Measurements from ENCODE around the gene UGGT2. TPM values are rescaled to one million over a fixed set of nuclear protein-coding genes. Genes with fewer than 3 reads are reported as not detected.

Gene UGGT2
- total RNA-seq, 4 donors from 2014 or later, result 8.7 to 21.5 (median 13.6) TPM

DNA sequence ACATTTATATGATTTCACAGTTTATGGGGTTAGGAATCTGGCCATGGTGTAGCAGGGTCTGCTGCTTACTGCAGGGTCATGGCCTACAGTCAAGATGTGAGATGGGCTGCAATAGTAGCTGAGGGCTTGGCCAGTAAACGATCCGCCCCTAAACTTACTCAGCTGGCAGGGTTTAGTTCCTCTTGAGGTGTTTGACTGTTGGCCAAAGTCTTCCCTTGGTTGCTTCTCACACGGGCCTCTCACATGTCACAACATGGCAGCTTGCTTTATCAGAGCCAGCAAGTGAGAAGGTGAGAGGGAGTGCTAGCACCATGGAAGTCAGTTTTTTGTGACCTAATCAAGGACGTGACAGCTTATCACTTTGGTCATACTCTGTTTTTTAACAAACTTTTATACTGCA, 299.1 kb downstream of the UGGT2 start:
- TF ChIP-seq POLR2A (IDR thresholded peaks at IDR 0.05), result no peak
- TF ChIP-seq, protein P1, sequence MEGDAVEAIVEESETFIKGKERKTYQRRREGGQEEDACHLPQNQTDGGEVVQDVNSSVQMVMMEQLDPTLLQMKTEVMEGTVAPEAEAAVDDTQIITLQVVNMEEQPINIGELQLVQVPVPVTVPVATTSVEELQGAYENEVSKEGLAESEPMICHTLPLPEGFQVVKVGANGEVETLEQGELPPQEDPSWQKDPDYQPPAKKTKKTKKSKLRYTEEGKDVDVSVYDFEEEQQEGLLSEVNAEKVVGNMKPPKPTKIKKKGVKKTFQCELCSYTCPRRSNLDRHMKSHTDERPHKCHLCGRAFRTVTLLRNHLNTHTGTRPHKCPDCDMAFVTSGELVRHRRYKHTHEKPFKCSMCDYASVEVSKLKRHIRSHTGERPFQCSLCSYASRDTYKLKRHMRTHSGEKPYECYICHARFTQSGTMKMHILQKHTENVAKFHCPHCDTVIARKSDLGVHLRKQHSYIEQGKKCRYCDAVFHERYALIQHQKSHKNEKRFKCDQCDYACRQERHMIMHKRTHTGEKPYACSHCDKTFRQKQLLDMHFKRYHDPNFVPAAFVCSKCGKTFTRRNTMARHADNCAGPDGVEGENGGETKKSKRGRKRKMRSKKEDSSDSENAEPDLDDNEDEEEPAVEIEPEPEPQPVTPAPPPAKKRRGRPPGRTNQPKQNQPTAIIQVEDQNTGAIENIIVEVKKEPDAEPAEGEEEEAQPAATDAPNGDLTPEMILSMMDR (IDR thresholded peaks at IDR 0.05), result no peak
- 59 to 61% methylated on average over 4 of the region's 4 CpGs for WGBS, 2 donors
- intact Hi-C loops (cut with DNase I; ENCODE audit: low total_unique reads), result no loop called here
- no peak for DNase-seq (ENCODE audit: low spot score in 2 of 2)
- H3K4me3 ChIP-seq (ENCODE audit: low read depth, poor library complexity, severe bottlenecking), result no peak overlapping the region

DNA sequence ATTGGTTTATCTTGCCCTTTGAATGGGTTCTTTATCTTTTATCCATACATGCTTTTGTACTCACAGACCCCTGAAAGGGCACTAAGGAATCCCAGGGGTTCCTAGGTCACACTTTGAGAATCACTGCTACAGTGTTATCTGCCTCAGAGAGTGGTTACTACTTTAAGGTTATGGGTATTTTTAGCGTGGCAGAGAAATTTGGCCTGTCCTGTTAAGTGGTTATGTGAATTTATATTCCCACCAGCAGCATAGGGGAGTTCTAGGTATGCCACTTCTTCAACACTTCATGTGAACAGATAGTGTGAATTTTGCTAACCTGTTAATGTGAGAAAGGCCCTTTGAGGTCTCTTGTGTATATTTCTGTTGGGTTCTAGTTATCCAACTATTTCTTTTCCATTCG, 300.5 kb downstream of the UGGT2 start:
- no peak for DNase-seq (ENCODE audit: low spot score in 2 of 2)
- no peak overlapping the region for H3K4me3 ChIP-seq (ENCODE audit: low read depth, poor library complexity, severe bottlenecking)
- TF ChIP-seq, protein P1 (IDR thresholded peaks at IDR 0.05), result no peak
- TF ChIP-seq POLR2A (IDR thresholded peaks at IDR 0.05), result no peak
- 86 to 87% methylated on average over 2 of the region's 2 CpGs for WGBS, 2 donors
- intact Hi-C loops (cut with DNase I; ENCODE audit: low total_unique reads), result no loop called here

Other genes with a start within 250 kb of the UGGT2 start
- gene HS6ST3, start 36.7 kb upstream of the UGGT2 start, total RNA-seq, result 1 to 10 TPM in 1 of 4 donors, under 1 TPM in 3; 0.72 to 1.5 (median 0.87) TPM

All from lower leg skin (tissue), 4 donors.